GM12801 (cell line): ENCODE measurements around the gene EPHA8.

Source experiments
- TF ChIP-seq, protein P1 (sequence below): IDR thresholded peaks from one replicate; pipeline ENCODE4 v1.5.1; 2011; ENCODE audit warnings: control low read depth; ENCODE audit not compliant: insufficient read length; ENCODE audit errors: extremely low read depth

EPHA8 gene

DNA sequence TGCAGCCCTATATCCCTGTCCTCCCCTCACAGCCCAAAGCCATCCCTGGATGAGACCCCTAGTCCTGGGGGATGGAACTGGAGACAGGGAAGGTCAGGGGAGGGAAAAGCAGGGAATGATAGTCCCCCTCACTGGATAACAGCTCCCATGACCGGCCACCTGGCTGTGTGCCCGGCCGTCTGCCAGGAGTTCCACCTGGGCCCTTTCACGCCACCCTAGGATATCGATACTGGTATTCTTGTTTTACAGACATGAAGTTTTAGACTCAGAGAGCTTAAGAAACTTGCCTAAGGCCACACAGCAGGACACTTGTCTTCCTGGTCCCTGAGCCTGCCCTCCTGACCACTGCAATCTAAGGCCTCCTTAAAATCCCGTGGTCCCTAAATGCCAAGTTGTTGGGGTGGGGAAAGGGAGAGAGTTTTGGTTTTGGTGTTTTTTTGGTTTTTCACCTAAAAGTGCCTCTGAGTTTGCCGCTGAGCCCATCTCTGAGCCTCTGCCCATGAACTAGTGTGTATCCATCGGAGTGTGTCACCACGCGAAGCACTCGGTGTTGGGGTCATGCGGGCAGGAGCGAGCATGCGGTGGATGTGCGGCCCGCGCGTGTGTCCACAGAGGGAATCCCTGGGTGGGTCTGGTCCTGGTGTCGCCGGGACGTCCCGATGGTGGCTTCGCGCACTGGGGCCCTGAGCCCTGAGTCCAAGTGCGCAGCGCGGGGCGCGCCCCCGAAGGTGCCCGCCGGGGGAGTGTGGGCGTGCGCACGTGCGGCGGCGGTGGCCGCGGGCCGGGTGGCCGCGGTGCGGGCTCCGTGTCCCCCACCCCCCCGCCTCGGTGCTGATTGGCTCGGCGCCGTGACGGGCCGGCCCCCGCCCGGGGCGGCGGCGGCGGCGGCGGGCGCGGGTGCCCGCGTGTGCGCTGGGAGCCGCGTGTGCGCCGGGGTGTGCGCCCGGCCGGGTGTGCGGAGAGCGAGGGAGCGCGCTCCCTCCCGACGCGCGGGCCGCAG, at the start of gene EPHA8:
EPHA8 (plus strand) TSS at position 906 of the 1,000 bp plus-strand sequence. CDS start 147 bp downstream, outside the sequence.
- TF ChIP-seq, protein P1, sequence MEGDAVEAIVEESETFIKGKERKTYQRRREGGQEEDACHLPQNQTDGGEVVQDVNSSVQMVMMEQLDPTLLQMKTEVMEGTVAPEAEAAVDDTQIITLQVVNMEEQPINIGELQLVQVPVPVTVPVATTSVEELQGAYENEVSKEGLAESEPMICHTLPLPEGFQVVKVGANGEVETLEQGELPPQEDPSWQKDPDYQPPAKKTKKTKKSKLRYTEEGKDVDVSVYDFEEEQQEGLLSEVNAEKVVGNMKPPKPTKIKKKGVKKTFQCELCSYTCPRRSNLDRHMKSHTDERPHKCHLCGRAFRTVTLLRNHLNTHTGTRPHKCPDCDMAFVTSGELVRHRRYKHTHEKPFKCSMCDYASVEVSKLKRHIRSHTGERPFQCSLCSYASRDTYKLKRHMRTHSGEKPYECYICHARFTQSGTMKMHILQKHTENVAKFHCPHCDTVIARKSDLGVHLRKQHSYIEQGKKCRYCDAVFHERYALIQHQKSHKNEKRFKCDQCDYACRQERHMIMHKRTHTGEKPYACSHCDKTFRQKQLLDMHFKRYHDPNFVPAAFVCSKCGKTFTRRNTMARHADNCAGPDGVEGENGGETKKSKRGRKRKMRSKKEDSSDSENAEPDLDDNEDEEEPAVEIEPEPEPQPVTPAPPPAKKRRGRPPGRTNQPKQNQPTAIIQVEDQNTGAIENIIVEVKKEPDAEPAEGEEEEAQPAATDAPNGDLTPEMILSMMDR, result no peak

DNA sequence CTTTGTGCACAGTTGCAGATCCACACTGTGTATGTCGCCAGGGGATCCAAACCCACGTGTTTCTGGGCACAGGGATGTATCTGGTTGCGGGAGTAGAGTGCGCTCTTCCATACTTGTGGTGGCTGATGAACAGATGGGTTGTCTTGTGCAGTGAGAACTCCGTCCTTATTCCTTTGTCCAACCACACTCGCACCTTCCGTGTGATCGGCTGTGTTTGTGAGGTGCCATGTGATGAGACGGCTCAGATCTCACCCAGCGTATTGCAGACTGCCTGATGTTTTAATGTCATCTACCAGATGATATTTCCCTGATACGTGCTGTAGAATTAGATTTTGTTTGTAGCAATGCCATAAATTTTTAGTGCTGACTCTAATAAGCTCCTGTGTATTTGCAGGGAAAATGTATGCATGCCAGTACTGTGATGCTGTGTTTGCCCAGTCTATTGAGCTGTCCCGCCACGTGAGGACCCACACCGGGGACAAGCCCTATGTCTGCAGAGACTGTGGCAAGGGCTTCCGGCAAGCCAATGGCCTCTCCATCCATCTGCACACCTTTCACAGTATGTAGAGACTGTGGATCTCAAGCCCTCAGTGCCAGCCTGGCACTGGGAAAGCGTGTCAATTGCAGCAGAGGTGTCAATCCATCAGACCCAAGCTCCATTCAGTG, 46.2 kb upstream of the EPHA8 start:
- TF ChIP-seq, protein P1, result no peak

DNA sequence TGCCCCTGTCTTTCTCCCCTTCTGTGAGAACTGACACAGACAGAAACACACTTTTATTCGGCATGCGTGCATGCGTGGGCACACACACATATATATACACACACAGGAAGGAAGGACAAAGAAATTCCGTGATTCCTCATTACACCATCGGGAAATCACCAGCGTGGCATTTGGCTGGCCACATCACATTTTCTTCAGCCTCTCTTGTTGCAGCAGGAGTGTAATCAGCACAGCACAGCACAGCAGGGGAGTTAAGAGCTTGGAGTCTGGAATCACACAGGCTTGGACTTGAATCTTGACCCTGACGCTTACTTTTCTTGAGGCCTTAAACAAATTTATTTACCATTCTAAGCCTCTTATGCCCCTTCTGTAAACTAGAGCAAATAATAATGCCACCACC, 45.3 kb upstream of the EPHA8 start:
- TF ChIP-seq, protein P1, result no peak

DNA sequence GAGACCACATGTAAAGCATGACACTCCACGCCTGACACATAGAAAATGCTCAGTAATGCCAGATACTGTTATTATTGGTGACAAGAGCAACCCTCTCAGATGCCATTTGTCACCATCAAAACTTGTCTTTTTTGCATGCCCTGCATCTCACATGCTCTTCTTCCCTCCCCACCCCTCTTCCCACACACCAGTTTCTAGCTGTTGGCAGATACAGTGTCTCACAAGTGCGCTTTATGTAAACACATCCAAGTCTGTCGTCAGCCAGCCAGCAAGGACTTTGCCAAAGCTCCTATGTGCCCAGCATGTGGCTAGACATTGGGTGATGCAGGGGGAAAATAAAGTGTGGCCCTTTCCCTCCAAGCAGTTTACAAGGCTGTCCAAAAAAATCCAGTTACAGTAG, 44.9 kb upstream of the EPHA8 start:
- TF ChIP-seq, protein P1, result no peak

DNA sequence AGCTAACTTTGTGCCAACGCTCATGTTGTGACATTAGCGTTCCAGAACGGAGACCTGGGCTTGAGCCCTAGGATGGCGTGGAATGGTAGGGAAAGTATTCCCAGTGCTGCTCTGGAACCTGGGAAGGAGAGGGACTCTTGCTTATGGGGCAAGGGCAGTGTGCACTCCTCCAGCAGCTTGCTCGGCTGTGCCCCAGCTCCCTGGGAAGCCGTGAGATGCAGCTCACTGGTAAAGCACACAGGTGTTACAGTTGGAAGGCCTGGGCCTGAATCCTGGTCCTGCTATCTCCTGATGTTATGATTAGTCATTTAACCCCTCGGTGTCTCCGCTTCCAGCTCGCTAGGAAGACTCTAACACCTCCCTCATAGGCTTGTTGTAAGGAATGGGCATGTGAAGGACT, 42.4 kb upstream of the EPHA8 start:
- TF ChIP-seq, protein P1, result no peak

DNA sequence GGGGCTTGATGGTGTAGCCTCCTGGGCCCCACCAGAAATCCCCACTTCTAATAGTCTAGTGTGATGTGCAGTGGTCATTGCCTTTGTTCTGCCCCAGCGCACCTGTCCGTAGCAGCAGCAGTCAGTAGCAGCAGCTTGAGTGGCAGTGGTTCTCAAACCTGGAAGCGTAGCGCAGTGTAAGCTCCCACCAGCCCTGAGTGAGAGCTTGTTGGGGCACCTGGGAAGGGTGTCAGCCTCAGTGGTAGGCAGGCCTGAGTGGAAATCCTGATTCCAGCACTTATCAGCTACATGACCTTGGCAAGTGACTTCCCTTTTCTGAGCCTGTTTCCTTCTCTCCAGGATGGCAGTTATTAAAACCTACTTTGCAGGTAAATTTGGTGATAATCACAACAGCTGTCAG, 41.6 kb upstream of the EPHA8 start:
- TF ChIP-seq, protein P1, result no peak

DNA sequence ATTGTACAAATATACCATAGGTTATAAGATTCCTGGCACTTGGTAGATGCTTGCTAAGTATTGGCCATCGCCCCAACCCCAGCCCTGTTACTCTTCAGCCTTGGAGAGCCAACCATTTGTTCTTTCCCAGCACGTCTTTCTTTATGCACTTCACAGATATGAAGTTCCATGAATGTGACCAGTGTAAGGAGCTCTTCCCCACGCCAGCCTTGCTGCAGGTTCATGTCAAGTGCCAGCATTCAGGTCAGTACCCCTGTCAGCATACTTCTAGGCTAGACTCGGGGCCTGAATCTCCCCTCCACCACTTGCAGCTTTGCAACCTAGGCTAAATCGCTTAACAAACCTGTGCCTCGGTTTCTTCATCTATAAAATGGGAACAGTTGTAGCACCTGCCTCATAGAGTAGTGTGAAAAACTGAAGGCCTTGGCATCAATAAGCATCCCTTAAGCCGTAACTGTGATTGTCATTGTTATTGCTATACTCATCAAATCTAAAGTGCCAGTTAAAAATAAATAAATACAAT, 41.0 kb upstream of the EPHA8 start:
- TF ChIP-seq, protein P1, result no peak
